Measurements from ENCODE around the gene FOXR1. TPM values are rescaled to one million over a fixed set of nuclear protein-coding genes. Genes with fewer than 3 reads are reported as not detected.

FOXR1 gene
- total and polyA plus RNA-seq, 2 experiments from 2014 or later, result 0.42 TPM; not detected in 1

GRCh38 chr11:119026970-119027369 is 55.4 kb downstream of the FOXR1 start:
- Histone ChIP-seq H3K36me3 (peaks cover 18% of the 10 kb centered on the region), H3K4me3 (no peak overlapping the region)
- DNase-seq (ENCODE audit: low read depth in 1 of 2, low spot score in 1 of 2), result no peak

GRCh38 chr11:119027561-119028345 is 56.2 kb downstream of the FOXR1 start:
- Histone ChIP-seq H3K36me3 (peaks cover 17% of the 10 kb centered on the region), H3K4me3 (no peak overlapping the region), H3K9me3 (ENCODE audit: low read depth) (no peaks in the 10 kb centered on the region), H3K27me3 (no peaks in the 10 kb centered on the region), H3K4me1 (ENCODE audit: low read depth) (peaks cover 17% of the 10 kb centered on the region), H3K27ac (no peak overlapping the region)
- no peak for TF ChIP-seq CTCF (IDR thresholded peaks at IDR 0.05; ENCODE audit: low read depth, low read length)
- no peak for DNase-seq (ENCODE audit: low read depth in 1 of 2, low spot score in 1 of 2)

More at GRCh38 chr11:119026970-119027369, 55.4 kb downstream of the FOXR1 start:
- Histone ChIP-seq H3K27ac (no peak overlapping the region), H3K27me3 (no peaks in the 10 kb centered on the region), H3K4me1 (ENCODE audit: low read depth) (peaks cover 17% of the 10 kb centered on the region), H3K9me3 (ENCODE audit: low read depth) (no peaks in the 10 kb centered on the region)
- no peak for TF ChIP-seq CTCF (IDR thresholded peaks at IDR 0.05; ENCODE audit: low read depth, low read length)

GRCh38 chr11:119028346-119029068 is 56.9 kb downstream of the FOXR1 start:
- no peak for DNase-seq (ENCODE audit: low read depth in 1 of 2, low spot score in 1 of 2)
- Histone ChIP-seq H3K36me3 (peaks cover 12% of the 10 kb centered on the region), H3K27ac (no peak overlapping the region)

GRCh38 chr11:119029069-119029339 is 57.4 kb downstream of the FOXR1 start:
- Histone ChIP-seq H3K9me3 (ENCODE audit: low read depth) (no peaks in the 10 kb centered on the region), H3K4me1 (ENCODE audit: low read depth) (peaks cover 17% of the 10 kb centered on the region), H3K27ac (no peak overlapping the region), H3K36me3 (peaks cover 7% of the 10 kb centered on the region), H3K27me3 (no peaks in the 10 kb centered on the region), H3K4me3 (no peak overlapping the region)
- no peak for TF ChIP-seq CTCF (IDR thresholded peaks at IDR 0.05; ENCODE audit: low read depth, low read length)
- DNase-seq (ENCODE audit: low read depth in 1 of 2, low spot score in 1 of 2), result no peak

More at GRCh38 chr11:119028346-119029068, 56.9 kb downstream of the FOXR1 start:
- H3K4me1 ChIP-seq (ENCODE audit: low read depth), result peaks cover 17% of the 10 kb centered on the region
- no peak for TF ChIP-seq CTCF (IDR thresholded peaks at IDR 0.05; ENCODE audit: low read depth, low read length)
- no peaks in the 10 kb centered on the region for H3K27me3 ChIP-seq
- H3K4me3 ChIP-seq, result no peak overlapping the region
- no peaks in the 10 kb centered on the region for H3K9me3 ChIP-seq (ENCODE audit: low read depth)

GRCh38 chr11:119029340-119030028 is 57.9 kb downstream of the FOXR1 start:
- Histone ChIP-seq H3K4me3 (peak overlapping the region; percentile 61), H3K9me3 (ENCODE audit: low read depth) (no peaks in the 10 kb centered on the region), H3K27ac (no peak overlapping the region), H3K27me3 (no peaks in the 10 kb centered on the region), H3K4me1 (ENCODE audit: low read depth) (peaks cover 17% of the 10 kb centered on the region), H3K36me3 (peaks cover 3% of the 10 kb centered on the region)
- DNase-seq (ENCODE audit: low read depth in 1 of 2, low spot score in 1 of 2), result peak in 1 of 2 donors; percentile 6
- no peak for TF ChIP-seq CTCF (IDR thresholded peaks at IDR 0.05; ENCODE audit: low read depth, low read length)
